ENCODE data around the gene UBA6. TPM values are rescaled to one million over a fixed set of nuclear protein-coding genes. Genes with fewer than 3 reads are reported as not detected.

The UBA6 gene
- total RNA-seq, 1 experiment from 2014 or later: 72.2 TPM

DNA sequence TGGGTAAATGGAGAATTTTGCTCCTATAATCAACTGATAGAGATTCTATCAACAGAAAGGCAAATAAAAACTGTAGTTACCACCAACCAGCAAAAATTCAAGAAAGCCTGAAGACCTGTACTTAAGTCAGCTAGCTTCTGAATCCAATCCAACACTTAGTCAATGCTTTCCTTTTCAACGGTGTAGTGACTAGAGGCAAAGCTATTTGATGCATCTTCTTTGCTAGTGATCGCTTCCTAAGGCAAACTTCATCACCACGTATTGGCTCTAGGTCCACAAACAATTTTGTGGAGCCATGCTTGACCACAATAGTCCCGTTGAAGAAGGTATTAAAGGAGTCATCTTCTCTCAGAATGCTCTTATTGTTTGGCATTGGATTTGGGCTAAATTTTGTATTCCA lies 25.0 kb upstream of the UBA6 start:
- no peaks in the 10 kb centered on the region for H3K9me3 ChIP-seq (ENCODE audit: control insufficient read depth, low read depth, low read length)
- no peak for DNase-seq
- no peak overlapping the region for H3K18ac ChIP-seq (ENCODE audit: insufficient read length, low read depth, low read length)
- H2BK120ac ChIP-seq (ENCODE audit: low read depth, low read length, poor library complexity, severe bottlenecking): no peak overlapping the region
- H3K4me2 ChIP-seq (ENCODE audit: insufficient read depth, insufficient read length, low read length): no peak overlapping the region
- no peaks in the 10 kb centered on the region for H3K79me2 ChIP-seq (ENCODE audit: insufficient read depth, low read length)
- no peak overlapping the region for H3K9ac ChIP-seq (ENCODE audit: extremely low read depth, insufficient read length, low read length)
- no peak overlapping the region for H2BK5ac ChIP-seq (ENCODE audit: insufficient read length, low read length)
- Mint-ChIP-seq H3K4me1 (peaks cover 26% of the 10 kb centered on the region in 2 experiments), H3K36me3 (ENCODE audit: insufficient read depth in 1 of 3, low read depth in 3 of 3) (peaks cover 1 to 17% (median 6%) of the 10 kb centered on the region in 3 experiments), H3K27me3 (ENCODE audit: low read depth) (no peaks in the 10 kb centered on the region), H3K4me3 (no peak overlapping the region), H3K27ac (no peak overlapping the region), H3K9me3 (no peaks in the 10 kb centered on the region)
- no peak overlapping the region for H2BK20ac ChIP-seq (ENCODE audit: low read depth, low read length, poor library complexity, severe bottlenecking)
- no peaks in the 10 kb centered on the region for H3K27me3 ChIP-seq (ENCODE audit: insufficient read depth, low read length)
- H3K14ac ChIP-seq (ENCODE audit: insufficient read depth, low read length): no peak overlapping the region
- H3K23ac ChIP-seq (ENCODE audit: insufficient read length, low read depth, low read length): no peak overlapping the region
- H3K4ac ChIP-seq (ENCODE audit: low read depth, low read length): no peak overlapping the region
- no peaks in the 10 kb centered on the region; the same call in 1 of the 2 replicates for H3K4me1 ChIP-seq (ENCODE audit: insufficient read depth, low read length)
- no peak overlapping the region for H3K27ac ChIP-seq (ENCODE audit: insufficient read length, low read depth, low read length)
- H3T11ph ChIP-seq (ENCODE audit: low read length): no peak overlapping the region
- no peak overlapping the region for H2BK12ac ChIP-seq (ENCODE audit: insufficient read length, low read depth, low read length)
- H4K5ac ChIP-seq (ENCODE audit: insufficient read length, low read depth, low read length): no peak overlapping the region
- no peak overlapping the region for H4K8ac ChIP-seq (replicated peaks; ENCODE audit: insufficient read length, low read depth, low read length)
- TF ChIP-seq, protein P1, sequence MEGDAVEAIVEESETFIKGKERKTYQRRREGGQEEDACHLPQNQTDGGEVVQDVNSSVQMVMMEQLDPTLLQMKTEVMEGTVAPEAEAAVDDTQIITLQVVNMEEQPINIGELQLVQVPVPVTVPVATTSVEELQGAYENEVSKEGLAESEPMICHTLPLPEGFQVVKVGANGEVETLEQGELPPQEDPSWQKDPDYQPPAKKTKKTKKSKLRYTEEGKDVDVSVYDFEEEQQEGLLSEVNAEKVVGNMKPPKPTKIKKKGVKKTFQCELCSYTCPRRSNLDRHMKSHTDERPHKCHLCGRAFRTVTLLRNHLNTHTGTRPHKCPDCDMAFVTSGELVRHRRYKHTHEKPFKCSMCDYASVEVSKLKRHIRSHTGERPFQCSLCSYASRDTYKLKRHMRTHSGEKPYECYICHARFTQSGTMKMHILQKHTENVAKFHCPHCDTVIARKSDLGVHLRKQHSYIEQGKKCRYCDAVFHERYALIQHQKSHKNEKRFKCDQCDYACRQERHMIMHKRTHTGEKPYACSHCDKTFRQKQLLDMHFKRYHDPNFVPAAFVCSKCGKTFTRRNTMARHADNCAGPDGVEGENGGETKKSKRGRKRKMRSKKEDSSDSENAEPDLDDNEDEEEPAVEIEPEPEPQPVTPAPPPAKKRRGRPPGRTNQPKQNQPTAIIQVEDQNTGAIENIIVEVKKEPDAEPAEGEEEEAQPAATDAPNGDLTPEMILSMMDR (conservative IDR thresholded peaks at IDR 0.05): no peak
- H4K91ac ChIP-seq (ENCODE audit: insufficient read length, low read depth, low read length): no peak overlapping the region
- no peak overlapping the region for H2AFZ ChIP-seq (ENCODE audit: low read length)
- H3K23me2 ChIP-seq (ENCODE audit: insufficient read length, low read depth, low read length, poor library complexity, severe bottlenecking): no peaks in the 10 kb centered on the region
- no peak overlapping the region for H2BK15ac ChIP-seq (ENCODE audit: low read depth, low read length)
- no peaks in the 10 kb centered on the region for H4K20me1 ChIP-seq (ENCODE audit: control insufficient read depth, insufficient read depth, insufficient read length)
- H2AK5ac ChIP-seq (ENCODE audit: insufficient read length, low read length): no peak overlapping the region
- no peak overlapping the region for H3K56ac ChIP-seq (ENCODE audit: insufficient read length, low read depth, low read length)
- H3K79me1 ChIP-seq (ENCODE audit: insufficient read depth, low read depth, low read length, poor library complexity, severe bottlenecking): no peaks in the 10 kb centered on the region
- no CpG with 5 or more reads among the region's 4 CpGs for WGBS (ENCODE audit: extremely low coverage, insufficient read length, low lambda C conversion rate)

Data from H9 (cell line).